Stimulated activated CD8-positive, alpha-beta memory T cell treated with anti-CD3 and anti-CD28 coated beads, Interleukin-4, amount 100 ng/mL, for 1 hour (primary cell): ENCODE results near the gene DIAPH1.
"Not testable (repeated sequence)": the region's sequence is repeated elsewhere in the genome, so short reads cannot be mapped to it uniquely, and the experiment has no call there.

Source experiments
- DNase-seq, 2 donors: peaks; one replicate each; pipeline ENCODE4 v3.0.0-alpha.2; 2020; ENCODE audit warnings: low read depth in 2 of 2, low spot score in 1 of 2

DIAPH1 gene

DNA sequence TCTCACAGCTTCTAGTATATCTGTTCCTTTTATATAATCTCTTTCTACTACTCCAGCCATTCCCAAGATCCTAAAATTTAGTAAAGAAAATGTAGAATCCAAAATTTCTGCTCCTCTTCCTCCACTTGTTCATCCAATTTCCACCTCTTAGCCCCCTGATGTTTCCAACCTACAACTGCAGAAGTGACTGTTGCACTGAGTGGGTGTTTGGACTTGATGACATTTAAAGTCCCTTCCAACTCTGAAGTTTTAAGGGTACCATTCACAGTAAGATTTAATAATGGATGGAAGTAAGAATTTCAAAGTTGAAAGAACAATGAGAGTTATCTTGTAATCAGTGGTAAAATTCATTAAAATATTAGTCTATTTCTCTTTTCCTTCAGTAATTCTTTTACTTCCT, 5.5 kb downstream of the DIAPH1 start:
- DNase-seq = no peak

DNA sequence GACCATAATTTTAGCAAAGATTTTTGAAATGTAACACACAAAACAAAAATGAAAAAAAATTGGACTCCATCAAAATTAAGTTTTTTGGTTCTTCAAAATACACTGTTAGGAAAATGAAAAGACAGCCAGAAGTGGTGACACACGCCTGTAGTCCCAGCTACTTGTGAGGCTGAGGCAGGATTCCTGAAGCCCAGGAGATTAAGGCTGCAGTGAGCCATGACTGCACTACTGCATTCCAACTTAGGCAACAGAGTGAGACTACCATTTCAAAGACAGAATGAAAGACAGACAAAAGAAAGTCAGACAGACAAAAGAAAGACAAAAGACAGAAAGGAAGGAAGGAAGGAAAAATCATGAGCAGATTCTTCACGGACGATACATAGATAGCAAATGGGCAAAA, 7.5 kb downstream of the DIAPH1 start:
- no peak for DNase-seq

DNA sequence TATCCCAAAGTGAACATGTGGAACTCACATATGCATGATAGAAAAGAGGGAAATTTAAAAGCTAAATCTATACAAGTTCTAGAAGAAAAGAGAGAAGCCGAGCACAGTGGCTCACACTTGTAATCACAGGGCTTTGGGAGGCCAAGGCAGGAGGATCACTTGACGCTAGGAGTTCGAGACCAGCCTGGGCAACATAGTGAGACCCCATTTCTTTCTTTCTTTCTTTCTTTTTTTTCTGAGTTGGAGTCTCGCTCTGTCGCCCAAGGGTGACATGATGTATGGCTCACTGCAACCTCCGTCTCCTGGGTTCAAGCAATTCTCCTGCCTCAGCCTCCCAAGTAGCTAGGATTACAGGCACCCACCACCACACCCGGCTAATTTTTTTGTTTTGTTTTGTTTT, 8.9 kb downstream of the DIAPH1 start:
- not testable (repeated sequence) for DNase-seq

DNA sequence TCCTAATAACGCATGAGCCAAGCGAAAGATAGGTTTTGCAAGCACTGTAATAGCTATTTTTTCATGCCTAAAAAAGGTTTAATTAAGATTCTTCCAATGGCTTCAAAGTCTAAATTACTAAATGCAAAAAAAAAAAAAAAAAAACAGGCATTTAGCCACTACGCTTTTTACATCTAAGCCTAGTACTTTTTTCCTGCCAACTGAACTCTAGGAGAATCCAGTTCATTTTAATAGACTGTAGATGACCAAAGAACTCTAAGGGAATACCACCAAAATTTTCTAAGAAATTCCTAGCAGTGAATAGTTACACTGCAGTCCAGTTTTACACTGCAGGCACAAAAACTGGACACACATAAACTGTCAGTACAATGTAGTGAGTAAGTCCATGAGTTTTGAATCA, 9.8 kb downstream of the DIAPH1 start:
- DNase-seq = no peak

DNA sequence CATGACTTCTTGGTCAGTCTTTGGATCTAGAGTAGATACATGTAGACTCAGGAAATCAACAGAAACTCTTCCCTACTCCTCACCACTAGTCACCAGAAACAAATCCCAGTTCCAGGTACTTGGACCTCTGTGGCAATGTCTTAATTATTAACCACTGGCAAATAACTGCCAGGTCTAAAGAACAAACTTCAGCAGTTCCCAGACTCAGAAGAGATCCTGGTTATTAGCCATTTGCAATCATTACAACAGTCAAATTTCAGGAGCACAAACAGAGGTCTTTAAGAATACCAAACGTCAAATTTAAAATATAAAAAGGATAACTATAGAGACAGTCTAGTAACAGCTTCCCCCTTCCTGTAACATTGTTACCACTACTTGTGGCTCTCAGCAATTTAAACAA, 10.2 kb downstream of the DIAPH1 start:
- DNase-seq = no peak

DNA sequence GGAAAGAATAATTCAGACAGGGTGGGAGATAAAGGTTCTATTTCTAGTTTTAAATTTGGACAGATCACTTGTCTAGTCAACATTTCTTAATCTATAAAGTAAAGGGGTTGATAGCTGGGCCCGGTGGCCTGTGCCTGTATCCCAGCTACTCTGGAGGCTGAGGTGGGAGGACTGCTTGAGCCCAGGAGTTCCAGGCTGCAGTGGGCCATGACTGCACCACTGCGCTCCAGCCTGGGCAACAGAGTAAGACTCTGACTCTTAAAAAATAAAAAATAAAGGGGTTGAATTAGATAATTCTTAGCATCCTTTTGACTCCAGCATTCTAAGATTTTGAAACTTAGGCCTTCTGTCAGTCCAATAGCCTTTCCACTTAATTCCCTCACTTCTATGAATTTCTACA, 10.8 kb downstream of the DIAPH1 start:
- DNase-seq = no peak

DNA sequence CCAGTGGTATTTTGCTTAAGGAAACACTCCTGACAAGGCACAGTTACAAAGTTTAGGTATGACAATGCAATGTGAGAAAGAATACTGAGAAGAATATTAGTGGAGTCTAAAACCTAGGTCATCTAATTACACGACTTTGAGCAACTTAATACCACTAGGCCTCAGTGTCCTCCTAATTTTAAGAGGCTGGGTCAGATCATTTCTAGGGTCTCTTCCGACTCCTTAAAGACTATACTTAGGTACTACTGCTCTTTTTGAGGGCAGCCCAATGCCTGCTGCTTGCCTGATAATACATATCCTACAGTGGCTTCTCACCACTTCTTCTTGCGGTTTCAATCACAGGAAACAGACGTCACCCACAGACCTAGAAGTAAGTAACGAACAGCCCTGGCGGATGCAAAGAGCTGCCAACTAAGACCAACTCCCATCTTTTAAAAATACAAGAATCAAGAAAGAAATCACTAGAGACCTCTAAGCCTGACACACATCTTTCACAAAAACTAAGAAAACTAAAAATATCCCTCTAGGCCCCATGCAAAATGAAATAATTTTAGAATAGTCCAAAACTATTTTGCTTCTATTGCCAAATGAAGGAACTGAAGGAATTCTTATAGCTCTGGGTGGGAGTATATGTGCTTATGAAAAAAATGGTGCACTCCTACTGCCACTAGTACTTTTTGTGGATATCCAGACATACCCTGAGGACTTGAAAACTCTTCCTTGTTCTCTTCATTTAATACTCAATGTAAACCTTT, 13.1 kb downstream of the DIAPH1 start:
- DNase-seq = peak; percentile 47 to 53

DNA sequence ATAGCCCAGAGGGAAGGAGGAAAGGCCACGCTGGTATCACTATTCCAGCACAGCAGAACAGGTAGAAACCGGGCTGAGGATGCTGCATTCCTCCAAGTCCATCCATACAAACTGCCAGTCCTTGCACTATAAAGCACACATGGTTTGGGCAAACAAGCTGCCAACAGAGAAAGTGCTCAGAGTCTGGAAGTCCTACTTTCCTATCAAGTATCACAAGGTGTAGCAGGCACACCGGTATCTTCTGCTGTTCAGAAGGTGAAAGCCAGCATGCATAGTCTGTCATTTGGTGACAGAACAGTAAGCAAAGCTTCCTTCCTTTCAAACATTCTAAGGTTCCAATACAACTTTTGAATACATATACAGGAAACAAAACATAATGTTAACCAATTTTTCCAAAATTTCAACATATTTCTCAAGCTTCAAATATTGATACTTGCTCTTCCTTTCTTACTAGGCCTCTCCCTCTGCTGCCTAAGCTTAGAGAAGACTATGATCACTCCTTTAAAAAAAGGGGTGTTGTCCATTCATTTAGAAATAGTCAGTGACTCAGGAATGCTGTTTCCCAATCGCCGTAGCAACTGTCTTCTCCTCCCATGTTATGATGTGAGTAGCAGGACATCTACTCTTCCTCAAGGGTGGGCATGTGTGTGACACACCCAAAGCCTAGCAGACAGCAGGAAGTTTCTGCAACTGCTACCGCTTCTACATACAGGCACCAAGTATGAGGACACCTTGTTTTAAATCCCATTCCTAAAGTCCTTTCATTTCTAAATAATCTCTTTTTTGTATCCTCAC, 14.7 kb downstream of the DIAPH1 start:
- no peak for DNase-seq

DNA sequence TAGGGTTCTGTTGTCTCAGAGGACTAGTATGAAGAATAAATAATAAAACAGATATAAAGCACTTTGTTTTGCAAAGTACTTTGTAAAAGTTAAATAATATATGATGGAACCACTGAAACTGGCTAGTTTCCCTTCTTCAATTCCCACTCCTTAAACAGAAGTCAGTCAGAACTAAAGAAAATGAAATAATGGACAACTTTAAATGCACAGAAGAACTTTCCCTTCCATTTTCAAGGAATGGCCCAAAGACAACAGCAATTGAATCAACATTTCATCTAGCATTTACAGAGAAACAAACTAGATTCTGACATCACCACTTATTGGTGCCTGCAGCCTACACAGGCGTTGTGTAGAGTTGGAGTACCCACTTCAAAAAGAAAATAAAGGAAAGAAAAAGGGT, 16.2 kb downstream of the DIAPH1 start:
- DNase-seq = no peak

DNA sequence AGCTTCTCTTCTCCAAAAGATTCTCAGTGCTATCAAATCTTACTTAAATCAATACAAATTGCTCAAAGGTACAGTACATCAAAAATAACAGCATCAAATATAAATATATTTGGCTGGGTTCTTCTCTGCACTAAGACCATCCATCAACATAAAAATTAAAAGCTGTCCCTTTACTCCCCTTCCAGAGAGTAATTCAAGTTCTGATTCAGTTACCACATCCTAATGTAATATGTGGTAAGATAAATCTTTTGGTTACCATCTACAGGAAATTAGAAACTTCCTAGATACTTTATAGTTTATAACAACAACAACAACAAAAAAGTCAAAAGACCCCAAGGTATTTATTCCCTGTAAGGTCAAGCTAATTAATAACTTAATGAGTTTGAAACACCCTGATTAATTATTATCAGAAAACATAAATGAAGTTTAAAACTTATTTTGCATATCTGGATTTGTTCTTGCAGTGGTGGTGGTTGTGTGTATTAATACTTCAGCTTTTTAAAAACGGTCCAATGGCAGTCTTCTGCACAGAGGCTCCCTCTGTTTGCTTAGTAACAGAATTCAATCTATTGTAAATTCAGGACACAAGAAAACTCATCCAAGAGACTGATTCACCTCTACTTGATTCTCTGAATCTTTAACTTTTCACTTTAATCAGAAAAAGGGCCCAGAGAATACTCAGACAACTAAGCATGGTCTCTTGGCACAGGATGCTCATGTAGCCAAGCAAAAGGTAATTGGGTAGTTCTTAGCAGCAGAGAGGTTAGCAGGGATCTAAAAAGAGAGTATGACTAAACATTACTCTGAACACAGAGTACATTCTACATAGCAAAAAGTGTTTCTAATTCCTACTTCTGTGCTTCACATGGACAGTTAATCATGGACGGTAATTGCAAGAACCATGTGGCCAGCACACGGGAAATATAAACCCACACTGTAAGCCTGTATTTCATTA, 20.1 kb downstream of the DIAPH1 start:
- no peak for DNase-seq

DNA sequence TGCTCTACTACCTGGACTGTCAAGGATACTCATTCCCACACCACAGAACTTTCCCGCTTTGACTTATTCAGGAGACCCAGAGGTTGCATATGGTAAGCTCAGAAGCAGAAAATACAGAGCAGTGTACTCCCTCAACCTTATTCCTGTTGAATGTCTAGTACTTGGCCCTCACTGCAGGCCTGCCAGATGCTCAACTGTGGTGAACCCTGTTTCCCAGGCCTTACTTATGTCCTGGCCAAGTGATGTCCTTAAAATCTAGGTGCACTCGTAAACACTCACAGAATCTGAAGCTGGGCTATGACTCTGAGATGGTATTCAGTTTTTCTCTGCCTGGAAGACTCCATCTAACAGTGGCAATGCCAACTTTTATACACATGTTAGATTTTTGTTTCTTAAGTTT, 21.0 kb downstream of the DIAPH1 start:
- DNase-seq = no peak

DNA sequence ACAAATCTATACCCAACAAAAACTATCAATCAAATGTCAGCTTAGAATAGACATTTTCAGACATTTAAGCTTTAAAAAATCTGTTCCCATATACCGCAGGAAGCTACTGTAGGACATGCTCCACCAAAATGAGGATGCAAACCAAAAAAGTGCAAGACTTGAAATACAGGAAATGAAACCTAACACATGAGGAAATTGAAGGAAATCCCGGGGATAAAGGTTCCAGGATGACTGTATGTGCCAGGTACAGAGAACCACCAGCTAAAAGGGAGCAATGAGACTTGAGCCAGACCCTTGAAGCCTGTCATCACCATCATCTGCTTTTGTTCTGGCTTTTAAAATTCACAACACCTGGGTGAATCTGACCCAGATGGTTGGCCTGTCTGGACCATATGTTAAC, 21.4 kb downstream of the DIAPH1 start:
- DNase-seq = no peak

DNA sequence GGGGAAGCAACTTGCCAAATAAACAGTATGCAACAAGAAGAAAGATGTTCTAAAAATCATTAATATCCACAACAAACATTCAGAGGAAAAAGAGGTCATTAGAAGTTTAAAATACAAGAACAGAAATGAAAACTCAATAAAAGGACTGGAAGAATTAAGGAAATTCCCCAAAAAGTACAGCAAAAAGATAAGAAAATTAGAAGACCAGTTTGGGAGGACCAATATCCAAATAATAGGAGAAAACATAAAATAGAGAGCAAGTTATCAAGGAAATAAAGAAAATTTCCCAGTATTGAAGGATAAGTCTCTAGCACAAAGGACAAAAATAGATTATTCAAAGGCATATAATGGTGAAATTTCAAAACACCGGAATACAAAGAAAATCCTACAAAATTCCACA, 21.9 kb downstream of the DIAPH1 start:
- no peak for DNase-seq

DNA sequence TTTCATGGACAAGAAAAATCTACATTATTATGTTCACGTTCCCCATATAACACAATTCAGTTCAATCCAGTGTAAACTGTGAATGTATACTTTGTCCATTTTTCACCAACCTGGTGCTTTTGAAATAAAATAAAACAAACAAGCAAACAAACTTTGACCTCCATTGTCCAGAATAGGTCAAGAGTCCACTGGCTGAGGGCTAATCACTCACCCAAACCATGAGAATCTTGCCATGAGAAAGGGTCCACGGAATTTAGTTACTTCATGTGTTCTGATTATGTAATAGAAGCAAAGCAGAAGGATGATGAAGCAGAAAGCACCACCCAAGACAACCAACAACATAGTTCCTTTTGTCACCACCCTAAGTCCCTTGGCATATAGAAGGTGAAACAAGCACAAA, 28.7 kb downstream of the DIAPH1 start:
- DNase-seq = no peak

DNA sequence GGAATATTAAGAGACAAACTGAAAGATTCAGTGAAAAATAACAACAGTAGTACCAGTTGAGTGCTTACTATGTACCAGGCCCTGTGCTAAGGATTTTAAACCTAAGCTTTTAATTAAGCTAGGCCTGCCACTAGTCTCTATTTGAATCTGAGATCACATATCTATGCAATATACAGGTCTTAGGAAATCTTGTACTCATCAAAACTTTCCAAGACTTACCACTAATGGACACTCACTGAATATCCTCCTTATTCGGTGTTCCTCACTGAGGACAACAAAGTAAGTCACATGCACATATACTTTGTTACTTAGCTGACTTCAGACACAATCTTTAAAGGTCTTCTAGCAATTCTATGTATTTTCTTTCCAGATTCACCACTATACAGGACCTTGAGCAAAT, 32.6 kb downstream of the DIAPH1 start:
- no peak for DNase-seq

DNA sequence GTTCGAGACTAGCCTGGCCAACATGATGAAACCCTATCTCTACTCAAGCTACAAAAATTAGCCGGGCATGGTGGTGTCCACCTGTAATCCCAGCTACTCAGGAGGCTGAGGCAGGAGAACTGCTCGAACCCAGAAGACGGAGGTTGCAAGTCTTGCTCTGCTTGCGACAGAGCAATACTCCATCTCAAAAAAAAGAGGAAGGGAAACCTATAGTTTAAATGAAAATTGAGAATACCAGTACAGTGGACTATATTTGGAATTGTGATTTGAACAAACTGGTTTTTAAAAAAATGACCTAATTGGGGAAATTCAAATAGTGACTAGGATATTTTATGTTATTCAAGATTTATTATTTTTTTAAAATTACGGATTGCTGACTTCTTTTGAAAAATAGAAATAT, 33.2 kb downstream of the DIAPH1 start:
- no peak for DNase-seq

DNA sequence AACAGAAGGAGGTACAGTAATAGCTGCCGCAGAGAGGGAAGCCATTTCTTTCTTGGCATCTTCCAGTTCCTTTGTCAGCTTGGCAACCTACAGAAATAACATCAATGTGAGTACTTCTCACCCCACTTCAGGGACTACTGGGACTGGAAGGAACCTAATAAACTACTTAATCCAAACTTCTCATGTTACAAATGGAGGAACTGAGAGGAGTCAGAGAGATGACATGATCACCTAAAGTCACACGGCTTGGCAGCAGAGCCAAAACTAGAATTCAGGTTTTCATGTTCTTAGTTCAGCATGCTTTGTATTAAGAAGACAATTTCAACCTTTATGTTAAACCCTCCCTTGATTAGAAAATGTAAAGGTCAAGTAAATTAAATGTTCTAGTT, 44.7 kb downstream of the DIAPH1 start:
- DNase-seq = no peak

DNA sequence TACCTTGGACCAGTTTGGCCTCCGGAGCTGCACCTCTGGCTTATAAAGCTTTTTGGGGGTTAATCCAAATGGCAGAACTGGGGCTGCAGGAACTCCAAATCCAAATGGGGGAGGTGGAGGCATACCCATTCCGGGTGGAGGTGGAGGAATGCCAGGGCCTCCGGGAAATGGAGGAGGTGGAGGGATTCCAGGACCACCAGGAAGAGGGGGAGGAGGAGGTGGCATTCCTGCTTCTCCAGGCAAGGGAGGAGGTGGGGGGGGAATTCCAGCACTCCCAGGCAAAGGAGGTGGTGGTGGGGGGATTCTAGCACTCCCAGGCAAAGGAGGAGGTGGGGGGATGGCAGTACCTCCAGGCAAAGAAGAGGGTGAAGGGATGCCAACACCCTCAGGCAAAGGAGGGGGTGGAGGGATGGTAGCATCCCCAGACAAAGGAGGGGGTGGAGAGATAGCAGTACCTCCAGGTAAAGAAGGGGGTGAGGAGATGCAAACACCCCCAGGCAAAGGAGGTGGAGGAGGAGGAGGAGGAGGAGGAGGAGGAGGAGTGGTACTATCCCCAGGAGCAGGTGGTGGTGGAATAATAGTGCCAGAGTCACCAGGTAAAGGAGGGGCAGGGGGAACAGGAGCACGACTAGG, 45.2 kb downstream of the DIAPH1 start:
- no peak for DNase-seq

DNA sequence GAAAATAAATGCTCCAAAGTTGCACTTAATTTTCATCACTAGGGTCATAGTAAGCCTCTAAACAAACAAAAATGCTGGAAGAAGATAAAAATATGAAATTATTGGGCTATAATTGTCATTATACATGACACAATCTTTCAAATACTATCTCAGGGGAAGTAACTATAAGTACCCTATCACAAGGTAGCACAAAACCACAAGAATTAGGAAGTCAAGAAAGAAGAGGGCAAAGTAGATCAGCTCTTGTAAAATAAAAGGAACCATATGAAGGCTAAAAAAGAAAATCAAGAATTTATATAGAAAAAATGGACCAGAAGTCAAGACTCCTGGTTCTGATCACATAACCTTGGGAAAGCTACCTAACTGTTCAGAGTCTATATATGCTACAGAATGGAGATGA, 48.1 kb downstream of the DIAPH1 start:
- no peak for DNase-seq

DNA sequence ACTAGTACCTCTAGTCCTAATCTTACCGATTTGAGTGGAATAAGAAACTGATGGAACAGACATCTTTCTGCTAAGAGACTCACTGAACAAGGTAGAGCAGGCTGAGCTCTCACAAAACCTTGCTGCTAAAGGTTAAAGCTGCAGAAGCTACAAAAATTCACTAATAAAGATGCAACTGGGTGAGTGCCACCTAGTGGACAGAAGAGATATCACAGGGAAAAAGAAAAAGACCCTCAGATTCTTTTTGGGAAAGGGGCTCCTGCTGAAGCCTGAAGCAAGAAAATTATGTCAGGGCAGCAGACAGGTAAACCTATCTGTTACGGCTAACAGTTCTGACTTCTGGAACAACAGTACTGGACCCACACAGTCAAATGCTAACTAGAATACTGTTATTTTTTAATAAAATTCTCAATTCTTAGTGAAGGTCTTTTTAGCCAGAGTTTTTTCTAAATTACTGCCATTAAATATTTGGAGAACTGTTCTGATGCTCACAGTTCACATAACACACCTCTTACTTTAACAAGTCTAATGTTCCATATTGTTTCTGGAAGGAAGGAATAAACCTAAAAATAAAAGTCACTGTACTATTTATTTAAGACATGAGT, 51.2 kb downstream of the DIAPH1 start:
- no peak for DNase-seq
